GM21447 (cell line): ENCODE results near the gene BRD9.

Experiments used
- ATAC-seq: cut with Tn5 transposase; IDR thresholded peaks from one replicate; pipeline ENCODE4 v1.9.1; 2021; ENCODE audit not compliant: unreplicated experiment

The BRD9 gene

DNA sequence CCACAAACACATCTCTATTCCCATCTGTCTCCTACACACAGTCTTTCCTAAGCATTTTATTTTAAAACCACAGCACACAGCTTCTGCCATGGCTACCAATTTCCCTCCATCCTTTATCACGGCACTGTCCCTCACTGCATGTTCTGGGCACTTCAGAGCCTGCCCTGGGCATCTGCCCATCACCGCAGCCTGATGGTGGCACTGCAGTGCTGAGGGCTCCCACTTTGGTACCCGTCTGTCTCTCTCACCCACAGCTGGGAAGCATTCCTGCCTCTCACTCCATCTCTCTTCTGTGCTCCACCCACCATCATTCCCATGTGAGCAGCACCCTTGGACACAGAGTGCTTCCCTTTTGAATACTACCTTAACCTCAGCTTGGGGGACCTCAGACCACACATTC, 73.5 kb downstream of the BRD9 start:
- ATAC-seq = no peak

DNA sequence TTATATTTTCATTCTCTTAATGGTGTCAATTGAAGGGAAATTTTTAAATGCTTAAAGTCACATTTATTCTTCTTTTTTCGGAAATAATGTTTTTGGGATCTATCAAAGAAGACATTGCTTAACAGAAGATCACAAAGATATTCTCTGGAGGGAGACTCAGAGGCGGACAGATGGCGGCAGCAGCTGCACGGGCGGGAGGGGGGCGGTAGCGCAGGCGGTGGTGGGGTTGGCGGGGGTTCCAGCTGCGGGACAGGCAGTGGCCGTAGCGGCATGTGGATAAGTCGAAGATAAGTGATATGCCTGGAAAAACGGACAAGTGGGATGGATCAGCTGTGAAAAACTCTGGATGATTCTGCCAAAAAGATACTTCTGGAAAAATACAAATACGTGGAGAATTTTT, 76.4 kb downstream of the BRD9 start:
- ATAC-seq = no peak

DNA sequence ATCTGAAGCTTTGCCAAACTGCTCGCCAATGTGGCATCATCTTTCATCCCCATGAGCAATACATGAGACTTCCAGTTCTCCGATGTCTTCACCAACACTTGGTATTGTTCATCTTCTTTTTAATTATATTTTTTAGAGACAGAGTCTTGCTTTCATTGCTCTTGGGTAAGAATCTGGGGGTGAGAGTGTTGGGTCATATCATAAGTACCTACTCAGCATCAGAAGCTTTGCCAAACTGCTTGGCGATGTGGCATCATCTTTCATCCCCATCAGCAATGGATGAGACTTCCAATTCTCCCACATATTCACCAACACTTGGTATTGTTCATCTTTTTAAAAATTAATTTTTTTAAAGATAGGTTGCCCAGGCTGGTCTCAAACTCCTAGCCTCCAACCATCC, 77.2 kb downstream of the BRD9 start:
- no peak for ATAC-seq
